GM19043 (cell line): Measurements from ENCODE around the gene CAMK1D.

ENCODE experiments used
- ATAC-seq: cut with Tn5 transposase; IDR thresholded peaks from one replicate; pipeline ENCODE4 v1.9.1; 2021; ENCODE audit warnings: low read depth; ENCODE audit not compliant: unreplicated experiment

Gene CAMK1D

DNA sequence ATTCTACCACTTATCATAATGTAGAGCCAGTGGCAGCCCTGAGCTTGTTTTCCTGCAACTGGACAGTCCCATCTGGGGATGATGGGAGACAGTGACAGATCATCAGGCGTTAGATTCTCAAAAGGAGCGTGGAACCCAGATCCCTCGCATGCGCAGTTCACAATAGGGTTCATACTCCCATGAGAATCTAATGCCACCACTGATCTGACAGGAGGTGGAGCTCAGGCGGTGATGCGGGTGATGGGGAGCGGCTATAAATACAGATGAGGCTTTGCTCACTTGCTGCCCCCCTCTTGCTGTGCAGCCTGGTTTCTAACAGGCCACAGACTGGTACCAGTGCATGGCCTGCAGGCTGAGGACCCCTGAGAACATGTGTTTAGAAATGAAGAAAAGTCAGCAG, 260.1 kb downstream of the CAMK1D start:
- ATAC-seq = no peak

DNA sequence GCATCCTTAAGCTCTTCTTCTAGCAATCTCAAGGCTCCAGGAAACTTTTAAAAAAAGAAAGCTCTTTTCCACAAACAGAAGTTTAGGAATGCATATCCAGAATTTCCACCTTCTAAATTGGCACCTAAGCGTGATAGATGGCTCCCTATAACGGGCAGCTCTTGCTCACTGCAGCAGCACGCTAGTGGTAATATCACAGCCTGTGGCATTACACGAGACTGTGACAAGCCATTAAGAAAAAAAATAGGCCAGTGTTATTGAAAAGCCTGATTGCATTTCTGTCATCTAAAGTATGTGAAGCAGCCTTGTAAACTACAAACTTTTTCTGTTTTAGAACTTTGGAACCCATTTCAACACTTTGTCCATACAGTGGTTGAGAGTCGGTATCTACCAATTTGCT, 263.8 kb downstream of the CAMK1D start:
- no peak for ATAC-seq

DNA sequence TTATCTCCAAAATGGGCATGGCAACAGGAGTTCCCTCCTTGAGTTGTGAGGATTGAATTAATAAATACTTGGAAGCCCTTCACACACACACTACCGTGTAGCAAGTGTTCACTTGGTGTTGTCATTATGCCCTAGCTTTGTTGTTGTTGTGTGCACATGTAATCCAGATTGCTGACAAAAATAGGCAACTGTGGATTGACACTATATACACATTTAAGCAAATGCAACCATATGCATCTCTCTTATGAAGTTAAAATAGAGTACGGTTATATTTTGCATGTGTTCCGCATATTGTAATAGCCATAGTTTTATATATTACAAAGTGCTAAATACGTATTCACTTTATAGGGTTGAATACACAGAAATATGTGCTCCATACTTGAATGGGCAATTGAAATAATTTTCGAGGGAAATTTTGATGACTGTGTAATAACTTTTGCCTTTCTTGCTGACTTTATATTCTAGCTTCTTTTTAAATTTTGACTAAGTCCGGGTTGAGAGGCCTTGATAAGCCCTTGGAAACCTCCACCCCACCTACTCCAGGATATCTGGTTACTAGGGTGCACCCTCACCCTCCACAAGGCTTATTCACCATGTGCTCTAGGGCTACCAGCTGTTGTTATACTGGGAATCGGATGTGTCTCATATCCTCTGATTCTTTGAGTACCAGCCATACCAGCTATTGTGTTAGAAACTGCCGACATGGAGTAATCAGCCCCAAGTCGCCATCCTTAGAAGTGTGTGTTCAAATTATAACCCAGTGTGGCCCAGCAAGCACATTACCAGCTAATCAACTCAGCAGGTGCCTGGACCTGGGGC, 265.0 kb downstream of the CAMK1D start:
- ATAC-seq = no peak

DNA sequence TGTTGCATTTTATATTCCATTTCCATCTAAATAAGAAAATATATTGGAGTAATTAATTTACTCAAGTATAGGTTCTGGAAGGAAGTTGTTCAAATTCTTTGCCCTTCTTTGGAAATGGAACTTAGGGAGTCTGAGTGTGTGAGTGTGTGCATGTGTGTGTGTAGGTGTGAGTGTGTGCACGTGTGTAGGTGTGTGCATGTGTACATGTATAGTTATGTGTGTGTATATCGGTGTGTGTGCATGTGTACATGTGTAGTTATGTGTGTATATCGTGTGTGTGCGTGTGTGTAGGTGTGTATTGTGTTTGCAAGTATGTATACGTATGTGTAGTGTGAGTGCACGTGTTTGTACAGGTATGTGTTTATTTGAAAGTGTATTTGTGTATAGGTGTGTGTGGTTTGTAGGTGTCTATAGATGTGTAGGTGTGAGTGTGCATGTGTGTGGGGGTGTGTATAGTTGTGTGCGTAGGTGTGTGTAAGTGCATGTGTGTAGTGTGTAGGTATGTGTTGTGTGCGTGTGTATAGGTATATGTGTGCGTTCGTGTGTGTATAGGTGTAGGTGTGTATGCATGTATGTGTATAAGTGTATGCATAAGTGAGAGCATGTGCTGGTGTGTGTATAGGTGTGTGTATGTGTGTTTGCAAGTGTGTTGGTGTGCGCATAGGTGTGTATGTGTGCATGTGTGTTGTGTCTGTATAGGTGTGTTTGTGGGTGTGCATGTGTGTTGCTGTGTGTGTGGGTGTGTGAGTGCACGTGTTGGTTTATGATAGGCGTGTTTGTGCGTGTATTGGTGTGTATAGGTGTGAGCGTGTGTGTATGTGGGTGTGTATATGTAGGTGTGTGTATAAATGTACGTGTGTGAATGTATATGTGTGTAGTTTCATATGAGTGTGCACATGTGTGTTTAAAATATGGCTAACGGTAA, 266.2 kb downstream of the CAMK1D start:
- no peak for ATAC-seq

DNA sequence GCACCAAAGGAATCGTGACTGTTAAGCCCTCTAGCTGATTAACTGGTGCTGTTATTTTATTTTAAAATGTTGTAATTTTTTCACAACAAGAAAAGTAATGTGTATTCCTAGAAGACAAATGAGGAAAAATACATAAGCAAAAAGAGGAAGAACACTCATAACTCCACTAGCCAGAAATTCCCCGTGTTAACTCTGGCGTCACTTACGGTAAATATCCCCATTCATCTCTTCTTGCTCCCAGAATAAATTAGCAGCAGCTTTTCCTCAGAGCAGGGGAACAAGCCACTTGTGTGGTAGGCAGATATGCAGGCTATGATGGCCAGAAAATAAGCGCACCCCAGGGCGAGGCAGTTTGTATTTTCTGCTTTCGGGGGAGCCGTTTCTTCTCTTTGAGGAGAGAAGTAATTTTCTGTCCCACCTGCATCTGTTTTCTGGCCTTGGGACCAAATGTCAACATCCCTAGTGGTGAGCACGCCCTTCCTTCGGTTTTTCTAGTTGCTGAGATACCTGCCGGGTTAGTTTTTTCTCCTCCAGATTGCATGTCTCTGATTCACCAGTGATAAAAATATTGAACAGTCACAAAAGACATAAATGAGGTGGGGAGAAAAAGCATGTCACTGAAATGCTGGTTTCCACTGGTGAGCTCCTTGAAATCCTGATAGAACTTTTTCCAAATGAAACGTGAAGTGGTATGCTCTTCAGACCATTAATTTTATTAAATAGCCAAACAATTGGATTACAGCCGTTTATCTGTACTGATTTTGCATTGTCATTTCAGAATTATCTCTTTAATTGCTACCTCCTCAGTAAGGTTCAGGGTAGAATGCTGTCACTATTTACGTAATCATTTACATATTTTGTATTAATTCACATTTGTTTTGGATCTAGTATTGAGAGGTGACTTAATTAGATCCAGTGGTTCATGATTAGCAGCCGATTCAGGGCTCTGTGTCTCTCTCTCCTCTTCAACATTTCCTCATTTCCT, 268.1 kb downstream of the CAMK1D start:
- no peak for ATAC-seq

DNA sequence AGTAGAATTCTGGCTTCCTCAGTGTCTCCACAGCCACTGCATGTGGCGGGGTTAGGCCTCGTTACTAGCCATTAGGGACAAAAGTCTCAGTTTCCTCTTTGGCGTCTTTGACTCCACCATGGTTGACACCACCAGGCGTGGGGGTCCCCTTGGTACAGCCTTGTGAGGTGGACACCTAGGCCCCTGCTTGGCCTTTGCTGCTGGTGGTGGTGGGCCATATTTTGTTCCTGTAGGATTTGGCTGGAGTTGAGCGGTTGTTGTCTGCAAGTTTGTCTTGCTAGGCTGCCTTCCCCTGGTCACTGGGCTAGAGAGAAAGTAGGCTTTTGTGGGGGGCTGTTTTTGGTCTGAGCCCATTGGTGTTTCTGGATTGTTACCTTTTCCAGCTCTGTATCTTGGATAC, 272.7 kb downstream of the CAMK1D start:
- ATAC-seq = no peak

DNA sequence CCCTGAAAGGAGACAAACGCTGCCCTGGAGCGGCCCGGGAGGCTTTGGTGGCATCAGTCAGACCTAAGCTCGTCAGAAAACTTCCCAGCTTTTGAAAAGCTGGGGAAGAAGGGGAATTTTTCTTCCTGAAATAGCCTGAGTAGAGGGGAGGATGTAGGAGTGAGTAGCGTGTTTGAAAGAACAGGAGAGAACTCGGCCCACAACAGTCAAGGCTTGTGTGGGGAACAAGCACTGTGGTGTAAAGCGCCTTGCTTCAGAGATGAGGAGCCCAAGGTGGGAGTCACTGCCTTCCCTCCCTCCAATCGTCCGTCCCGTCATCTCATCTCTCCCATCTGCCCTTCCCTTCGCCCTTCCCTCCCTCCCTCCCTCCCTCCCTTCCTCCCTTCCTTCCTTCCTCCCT, 273.3 kb downstream of the CAMK1D start:
- no peak for ATAC-seq

DNA sequence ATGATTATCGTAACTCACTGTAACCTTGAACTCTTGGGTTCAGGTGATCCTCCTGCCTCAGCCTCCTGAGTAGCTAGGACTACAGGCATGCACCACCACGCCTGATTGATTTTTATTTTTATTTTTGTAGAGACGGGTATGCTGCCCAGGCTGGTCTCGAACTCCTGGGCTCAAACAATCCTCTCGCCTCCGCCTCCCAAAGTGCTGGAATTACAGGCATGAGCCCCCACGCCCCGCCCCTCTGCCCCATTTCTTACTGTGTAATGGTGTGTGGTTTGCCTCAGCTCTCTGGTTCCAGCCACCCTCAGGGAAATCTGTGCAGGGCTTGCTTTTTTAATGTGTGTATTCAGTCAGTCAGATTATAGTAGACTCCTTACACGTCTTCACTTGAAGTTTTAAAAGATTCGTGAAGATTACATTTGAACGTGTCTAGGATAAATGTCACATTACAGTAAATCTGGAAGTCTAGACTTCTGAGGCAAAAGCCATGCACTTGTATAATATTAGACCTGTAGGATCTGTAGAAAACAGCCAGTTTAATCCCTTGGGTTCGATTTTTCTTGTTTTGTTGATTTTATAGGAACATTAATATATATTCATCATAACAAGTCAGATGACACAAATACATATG, 276.2 kb downstream of the CAMK1D start:
- ATAC-seq = no peak

DNA sequence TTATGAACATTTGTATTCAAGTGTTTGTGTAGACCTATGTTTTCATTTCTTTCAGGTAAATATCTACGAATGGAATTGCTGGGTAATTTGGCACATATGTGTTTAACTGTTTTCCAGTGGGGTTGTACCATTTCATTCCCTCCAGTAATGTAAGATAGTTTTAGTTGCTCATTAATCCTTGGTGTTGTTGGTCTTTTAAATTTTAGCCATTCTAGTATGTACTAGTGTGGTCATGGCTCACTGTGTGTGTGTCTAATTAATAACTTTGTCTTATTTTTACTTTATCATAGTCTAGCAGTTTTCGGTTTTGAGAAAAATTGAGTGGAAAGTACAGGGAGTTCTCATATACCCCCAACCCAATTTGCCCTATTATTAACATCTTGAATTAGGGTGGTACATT, 278.8 kb downstream of the CAMK1D start:
- ATAC-seq = no peak

DNA sequence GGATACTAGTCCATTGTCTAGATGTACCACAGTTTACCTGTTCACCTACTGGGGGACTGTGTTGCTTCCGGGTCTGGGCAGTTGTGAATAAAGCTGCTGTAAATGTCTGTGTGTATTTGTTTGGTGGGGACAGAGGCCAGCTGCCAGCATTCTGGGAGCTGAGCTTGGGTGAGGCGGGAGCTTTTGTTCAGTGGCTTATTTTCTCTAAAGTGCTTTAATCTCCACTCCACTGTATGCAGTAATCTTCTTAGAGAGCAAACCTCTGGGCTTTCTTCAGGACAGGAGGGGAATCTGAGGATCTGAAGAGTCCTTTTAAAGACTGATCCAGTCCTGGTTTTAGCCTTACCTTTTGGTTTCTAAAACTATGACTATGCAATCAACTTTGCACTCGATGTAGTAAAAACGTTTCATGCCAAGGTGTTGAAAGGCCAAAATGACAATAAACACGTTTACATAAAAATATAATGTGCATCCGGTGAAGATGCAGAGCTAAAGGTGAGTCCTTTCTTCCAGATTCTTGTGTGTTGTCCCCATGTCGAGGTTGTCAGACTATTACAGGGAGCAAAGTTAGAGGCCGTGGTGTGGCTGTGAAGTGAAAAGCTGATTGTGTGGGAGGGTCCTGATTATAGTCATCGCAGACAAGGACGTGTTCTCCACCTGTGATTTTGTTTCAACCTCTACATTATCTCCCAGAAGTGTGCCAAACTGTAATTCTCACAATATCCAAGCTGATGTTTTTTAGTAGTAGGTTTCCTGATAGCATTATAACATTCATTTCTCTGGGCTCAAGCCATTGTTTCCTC, 279.8 kb downstream of the CAMK1D start:
- ATAC-seq = no peak

DNA sequence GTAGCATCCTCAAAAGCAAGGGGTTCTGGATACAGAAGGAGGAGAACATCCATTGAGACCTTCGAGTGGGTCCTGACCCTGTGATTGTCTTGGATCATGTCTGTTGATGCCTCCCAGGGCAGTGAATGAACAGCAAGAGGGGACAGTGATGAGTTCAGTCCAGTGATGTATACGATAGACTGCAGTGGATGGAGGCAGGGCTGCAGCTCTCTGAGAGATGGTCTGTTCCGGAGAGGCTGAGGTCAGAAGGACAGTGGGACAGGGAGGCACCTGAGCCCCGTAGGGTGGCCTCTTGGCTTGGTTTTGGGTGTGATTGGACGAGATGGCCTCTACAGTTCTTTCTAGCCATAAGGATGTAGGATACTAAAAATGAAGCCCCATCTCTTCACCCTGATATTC, 280.4 kb downstream of the CAMK1D start:
- no peak for ATAC-seq

DNA sequence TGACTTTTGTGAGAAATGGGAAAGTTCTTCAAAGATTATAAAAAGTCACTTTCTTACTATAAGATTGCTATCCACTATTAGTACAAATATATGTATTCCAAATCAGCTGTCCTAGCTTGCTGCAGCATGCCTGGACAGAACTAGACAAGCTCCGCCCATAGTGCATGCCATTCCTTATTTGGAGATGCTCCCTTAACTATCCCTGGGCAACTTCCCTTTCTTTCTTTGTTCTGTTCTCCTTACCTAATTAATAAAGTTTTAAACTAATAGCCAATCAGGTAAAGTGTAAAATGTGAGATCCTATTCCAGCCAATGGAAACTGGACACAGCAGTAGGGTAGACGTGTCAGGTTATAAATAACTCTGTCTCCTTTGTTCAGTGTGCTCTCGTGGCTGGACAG, 281.9 kb downstream of the CAMK1D start:
- ATAC-seq = no peak

DNA sequence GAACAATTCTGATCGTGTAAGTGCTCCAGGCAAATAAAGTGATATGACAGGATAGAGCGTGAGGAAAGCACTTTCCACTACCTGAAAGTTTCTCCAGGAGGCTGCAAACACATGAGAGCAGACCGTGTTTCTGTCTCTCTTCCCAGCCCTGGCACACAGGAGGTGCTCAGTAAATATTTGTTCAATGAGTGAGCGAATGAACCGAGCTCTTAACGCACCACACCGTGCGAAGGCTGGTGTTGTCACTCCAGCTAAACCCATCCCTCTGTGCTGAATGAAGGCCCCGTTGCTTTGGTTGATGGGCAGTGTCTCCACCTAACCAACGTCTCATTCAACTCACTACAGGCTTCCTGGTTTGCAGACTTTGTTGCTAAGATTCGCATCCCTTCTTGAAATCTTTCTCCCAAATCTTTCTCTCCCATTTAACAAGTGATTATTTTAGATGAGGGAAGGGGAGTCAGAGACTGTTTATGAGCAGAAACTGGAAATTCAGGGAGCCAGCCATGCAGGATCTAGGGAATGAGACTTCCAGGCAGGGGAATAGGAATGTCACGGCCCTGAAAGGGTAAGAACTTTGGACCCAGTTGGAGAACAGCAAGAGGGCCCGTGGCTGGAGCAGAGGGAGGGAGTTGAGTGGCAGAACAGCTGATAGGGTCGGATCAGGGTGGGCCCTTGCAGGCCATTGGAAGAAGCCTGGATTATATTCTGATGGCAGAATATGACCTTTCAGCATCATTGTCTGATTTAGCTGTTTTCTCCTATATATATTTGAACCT, 282.6 kb downstream of the CAMK1D start:
- no peak for ATAC-seq

DNA sequence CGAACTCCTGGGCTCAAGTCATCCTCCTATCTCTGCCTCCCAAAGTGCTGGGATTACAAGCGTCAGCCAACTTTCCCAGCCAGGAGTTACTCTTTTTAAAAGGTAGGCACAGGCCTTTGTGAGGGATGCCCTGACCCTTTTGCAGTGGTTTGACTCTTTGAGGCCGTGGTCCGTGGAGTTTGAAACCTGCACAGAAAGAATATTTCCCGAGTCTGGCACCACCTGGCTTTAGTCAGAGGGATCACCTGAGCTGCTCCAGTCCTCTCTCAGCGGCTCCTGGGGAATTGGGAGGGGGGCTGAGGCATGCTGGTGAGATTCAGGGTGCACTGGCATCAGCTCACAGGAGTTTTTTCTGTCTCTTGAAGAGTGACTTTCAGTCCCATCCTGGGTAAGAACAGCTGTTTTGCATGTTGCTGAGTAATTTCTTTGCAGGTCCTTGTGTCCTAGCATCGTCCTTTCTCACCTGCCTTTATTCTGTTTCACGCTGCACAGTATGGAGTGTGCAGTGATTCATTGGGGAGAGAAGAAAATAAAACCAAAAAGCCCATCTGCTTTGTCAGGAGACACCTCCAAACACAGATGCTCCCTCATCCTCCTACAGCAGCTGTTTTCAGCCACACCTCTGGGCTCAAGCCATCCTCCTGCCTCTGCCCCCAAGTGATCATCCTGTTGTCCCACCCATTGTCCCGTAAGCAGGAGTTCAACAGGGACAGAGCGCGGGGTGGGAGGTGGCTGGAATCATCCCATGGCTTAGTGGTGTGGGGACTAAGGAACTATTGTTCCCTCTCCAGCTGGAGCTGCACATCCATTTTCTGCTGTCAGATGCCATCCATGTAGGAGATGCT, 284.7 kb downstream of the CAMK1D start:
- no peak for ATAC-seq

DNA sequence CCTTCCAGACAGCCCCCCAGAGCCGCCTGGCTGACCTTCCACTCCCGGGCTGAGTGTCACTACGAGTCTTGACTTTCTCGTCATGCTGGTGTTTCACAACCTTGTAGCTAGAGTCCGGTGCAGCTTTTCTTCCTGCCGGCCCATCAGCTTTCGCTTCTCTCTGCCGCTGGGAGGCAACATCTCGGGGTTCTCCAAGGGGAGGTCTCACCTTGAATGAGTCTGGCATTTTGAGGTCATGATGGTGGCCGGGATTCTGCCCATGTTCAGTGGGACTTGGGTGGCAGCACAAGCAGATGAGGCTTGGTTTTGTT, 285.2 kb downstream of the CAMK1D start:
- no peak for ATAC-seq

DNA sequence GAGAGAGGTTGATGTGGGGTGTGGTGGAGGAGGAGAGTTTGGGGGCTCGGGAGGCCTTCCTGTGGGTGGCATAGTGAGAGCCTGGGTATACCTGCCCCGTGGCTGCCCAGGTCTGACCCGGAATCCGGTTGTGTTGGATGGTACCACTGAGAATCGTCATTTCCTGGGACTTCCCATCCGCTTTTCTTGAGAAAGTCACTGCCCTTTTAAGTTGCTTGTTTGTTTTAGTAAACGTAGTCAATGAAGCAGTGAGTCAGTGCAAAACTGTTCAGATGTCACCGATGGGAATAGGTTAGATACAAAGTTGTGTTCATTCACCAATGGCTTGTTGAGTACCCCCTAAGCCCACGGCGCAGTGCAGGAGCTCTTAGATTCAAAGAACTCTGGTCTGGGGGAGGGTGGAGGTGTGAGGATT, 285.8 kb downstream of the CAMK1D start:
- no peak for ATAC-seq

DNA sequence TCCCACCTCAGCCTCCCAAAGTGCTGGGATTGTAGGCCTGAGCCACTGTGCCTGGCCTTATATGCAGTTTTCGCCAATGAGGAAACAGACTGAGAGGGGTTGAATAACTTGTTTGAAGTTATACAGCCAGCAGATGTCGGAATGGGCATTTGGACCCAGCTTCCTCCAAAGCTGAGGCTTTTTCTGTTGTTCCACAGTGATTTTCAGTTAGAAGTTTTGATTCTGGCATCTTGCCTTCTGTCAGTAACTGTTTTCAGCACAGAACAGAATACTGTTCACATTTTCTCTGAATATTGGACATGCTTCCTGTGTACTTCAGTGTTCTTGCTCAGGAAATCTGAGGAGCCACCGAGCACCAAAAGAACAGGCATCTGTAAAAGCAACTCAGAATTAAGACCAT, 287.2 kb downstream of the CAMK1D start:
- no peak for ATAC-seq

DNA sequence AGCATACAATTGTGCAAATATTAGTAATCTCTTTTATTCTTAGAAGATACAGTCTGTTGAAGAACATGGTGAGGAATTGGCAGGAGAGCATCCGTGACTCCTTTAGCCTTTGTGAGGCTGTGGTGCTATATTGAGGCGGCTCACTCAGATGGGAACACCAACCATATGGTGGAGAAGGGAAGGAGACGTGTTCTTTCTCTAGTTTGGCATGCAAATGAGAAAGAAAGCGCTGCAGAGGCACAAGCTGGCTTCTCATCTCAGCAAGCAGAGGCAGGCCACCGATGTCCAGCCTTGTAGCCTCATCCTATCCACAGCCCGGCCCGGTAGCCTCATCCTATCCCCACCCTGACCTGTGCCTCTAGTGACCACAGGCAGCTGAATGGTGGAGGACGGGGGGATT, 288.3 kb downstream of the CAMK1D start:
- no peak for ATAC-seq
